Left kidney (tissue), 2 donors: ENCODE measurements around the gene RPL36. TPM values are rescaled to one million over a fixed set of nuclear protein-coding genes. Genes with fewer than 3 reads are reported as not detected.

Source experiments
- DNase-seq: peaks from one replicate; pipeline ENCODE4 v3.0.0-alpha.2; 2013
- polyA plus RNA-seq: library from polyadenylated mRNA; unstranded; fragments of 120-200 nt; gene quantifications from one replicate; pipeline ENCODE4 v1.2.1, GENCODE V29; 2013; ENCODE audit not compliant: insufficient read length

The RPL36 gene
- polyA plus RNA-seq, 1 donor, result 513 TPM

DNA sequence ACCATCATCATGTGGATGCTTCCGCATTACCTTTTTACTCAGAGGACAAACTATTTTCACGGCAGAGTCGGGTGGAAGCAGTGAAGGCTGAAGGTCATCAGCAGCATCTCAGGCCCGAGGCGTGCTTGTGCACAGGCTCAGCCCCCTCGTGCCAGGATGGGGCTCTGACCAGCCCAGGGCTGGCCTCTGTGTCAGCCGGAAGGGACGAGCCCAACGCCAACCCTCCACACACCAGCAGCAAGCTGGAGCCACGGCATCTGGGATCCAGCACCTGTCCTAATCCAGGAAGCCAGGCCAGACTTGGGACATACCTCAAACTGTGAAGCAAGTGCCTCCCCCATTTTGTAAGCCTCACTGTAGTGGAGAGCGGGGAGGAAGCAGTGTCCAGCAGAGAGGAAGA lies 20.9 kb upstream of the RPL36 start:
- no peak for DNase-seq

DNA sequence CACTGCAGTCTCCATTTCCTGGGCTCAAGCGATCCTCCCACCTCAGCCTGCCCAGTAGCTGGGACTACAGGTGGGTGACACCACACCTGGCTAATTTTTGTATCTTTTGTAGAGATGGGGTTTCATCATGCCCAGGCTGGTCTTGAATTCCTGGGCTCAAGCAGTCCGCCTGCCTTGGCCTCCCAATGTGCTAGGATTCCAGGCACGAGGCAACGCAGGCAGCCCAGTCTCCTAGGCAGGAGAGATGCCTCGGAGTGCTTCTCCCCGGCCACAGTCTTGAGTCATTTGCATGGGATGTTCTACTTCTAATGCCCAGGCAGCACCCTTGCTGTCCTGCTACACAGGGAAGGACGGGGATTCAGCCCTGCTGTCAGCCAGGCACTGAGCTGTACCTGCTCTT lies 18.5 kb upstream of the RPL36 start:
- no peak for DNase-seq

DNA sequence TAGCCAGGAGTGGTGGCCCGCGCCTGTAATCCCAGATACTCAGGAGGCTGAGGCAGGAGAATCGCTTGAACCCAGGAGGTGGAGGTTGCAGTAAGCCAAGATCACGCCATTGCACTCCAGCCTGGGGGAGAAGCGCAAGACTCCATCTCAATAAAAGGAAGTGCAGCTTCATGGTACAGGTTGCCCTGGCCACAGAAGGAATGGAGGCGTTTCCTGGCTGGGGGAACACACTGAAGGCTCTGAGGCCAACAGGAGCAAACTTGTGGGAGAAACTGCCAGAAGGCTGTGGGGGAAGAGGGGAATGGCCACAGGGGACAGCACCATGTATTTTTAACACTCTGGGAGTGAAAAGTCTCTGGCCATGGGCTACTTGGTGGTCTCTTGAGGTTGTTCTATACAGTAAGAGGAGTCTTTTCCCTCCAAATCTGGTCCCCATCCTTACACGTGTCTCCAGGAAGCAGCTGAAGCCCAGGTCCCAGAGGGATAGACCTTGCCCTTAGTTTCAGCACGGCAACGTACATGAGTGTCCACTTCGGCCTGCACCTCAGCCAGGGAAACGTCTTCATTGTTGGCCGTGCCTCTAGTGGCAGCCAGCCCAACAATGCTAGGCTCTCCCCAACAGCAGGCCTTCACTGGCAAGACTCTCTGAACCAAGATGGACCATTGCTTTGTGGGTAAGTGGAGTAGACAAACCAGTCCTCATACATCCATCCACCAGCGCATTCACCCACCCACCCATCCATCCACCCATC lies 17.2 kb upstream of the RPL36 start:
- no peak for DNase-seq

GRCh38 chr19:5673752-5674151 lies 16.3 kb upstream of the RPL36 start:
- no peak for DNase-seq

DNA sequence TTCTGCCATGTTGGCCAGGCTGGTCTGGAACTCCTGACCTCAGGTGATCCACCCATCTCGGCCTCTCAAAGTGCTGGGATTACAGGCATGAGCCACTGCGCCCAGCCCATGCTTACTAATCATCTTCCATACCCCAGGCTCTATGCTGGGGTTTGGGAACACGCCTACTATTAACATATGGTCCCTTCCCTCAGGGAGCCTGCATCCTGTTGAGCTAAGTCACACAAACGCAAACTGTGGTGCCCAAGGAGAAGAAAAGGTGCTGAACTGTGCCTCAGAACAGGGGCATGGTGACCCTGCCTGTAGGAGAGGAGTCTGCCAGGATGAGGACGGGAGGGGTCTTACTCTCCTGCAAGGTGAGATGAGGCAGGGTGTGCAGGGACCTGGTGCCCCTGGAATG lies 15.4 kb upstream of the RPL36 start:
- DNase-seq, result no peak

DNA sequence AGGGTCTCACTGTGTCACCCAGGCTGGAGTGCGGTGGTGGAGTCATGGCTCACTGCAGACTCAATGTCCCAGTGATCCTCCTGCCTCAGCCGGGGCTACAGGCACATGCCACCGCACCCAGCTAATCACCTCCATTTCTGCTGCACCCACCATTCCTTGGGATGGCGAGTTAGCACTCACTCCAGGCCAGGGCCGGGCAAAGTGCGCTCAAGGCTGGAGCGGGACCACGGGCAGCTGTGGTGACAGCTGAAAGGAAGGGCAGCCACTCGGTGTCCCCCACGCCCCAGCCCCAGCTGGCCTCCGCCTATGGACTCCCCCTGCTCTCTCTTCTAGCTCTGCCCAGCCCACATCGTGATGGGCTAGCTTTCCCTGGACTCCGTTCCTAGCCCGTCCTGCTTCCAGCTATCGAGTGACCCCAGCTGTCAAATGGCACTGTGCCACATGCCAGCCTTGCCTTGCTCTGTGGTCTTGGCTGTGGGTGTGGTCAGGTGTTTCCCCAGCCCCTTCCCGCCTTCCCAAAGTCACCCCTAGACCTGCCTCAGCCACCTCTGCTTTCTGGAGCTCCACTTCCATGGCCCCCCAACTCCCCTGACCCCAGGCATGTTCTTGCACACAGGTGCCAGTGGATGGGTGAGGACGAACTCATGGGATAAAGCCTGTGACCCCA lies 13.9 kb upstream of the RPL36 start:
- no peak for DNase-seq

GRCh38 chr19:5676772-5677105 lies 13.4 kb upstream of the RPL36 start:
- no peak for DNase-seq

- DNase-seq, result no peak
Observed at GRCh38 chr19:5677136-5677535, 13.0 kb upstream of the RPL36 start.

DNA sequence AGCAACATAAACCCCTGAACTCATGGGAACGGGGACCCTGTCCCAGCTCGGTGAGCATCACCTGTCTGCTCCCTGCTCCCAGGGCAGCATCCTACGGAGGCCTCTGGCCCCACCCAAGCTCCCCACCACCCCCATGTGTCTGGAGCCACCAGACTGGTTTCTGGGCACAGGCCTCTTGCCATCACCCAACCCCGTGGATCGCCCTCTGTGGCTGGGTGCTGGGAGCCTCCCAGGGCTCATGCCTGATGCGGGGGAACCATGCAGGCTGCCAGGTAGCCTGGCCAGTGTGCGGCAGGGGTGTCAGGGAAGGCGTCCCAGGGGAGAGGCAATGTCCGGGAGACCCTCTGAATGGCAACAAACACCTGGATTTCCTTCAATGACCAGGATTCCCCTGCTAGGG lies 12.5 kb upstream of the RPL36 start:
- no peak for DNase-seq

DNA sequence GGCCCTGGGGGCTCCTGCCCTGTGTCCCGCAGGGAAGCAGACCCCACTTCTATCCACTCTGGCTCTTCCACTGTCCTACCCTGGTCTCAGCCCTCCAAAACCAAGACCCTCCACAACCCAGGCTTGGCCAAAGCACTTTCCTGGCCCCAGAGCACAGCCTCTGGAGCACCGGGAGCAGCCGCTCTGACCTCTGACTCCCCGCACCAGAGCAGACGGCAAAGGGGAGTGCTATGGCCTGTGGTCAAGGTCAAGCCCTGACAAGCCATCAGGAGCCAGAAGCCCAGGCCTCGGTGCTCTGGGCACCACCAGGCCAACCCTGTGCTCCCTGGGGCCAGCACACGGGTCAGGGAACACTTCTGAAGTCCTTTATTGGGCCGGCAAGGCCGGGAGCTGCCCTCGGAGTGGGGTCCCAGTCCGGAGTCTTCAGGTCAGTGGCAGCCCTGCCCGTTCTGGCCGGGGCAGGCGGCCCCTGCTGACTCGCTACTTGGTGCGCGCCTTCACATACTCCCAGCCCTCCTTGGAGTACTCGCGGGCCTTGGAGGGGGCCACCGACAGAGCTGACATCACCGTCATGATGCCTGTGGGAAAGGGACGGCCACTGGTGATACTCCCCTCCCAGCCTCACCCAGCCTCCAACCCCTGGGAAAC lies 11.9 kb upstream of the RPL36 start:
- no peak for DNase-seq

DNA sequence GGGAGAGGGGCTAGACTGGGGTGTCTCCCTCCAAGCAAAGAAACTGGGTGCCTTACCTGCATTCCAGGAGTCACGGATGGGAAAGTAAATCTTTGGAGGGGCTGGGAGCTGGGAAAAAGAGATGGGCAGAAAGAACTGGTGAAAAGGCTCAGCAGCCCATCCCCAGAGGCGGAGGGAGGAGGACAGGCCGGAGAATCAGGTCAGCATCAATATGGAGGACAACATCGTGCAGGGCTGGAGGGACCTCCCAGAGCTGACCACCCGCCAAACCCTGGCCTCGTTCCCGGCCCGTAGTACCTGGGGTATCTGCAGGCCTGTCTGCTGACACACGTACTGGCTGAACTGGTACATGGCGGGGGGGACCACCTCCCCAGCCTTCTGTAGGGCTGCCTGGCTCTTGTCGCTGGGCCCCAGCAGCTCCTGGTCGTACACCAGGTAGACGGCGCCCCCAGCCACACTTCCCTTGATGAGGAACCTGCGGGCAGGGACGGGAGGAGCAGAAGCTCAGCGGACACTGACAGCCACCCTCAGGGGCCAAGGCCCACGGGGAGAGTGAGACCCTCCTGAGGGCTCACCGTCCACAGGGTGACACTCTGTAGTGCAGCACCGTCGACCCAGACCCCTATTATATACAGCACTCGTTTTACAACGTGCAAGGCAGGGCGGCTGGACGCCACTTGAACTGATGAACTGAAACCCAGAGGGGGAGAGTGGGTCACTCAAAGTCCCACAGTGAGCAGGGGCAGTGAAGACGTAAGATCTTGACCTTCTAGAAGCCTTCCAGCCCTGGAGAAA lies 10.6 kb upstream of the RPL36 start:
- no peak for DNase-seq

DNA sequence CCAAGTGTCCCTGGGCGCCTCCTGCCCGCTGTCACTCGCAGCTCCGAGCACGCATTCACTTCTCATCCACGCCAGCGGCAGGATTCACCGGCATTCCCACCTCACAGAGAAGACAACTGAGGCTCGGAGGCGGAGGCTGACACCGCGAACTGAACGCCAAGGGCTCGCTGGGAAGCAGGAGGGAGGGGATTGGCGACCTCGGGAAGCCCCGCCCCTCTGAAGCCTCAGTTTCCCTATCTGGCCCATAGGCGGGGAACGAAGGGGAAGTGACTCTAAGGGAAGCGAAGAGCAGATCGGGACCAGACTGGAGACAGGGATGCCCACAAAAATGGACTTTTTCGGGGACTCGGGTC lies 10.0 kb upstream of the RPL36 start:
- DNase-seq, result no peak

DNA sequence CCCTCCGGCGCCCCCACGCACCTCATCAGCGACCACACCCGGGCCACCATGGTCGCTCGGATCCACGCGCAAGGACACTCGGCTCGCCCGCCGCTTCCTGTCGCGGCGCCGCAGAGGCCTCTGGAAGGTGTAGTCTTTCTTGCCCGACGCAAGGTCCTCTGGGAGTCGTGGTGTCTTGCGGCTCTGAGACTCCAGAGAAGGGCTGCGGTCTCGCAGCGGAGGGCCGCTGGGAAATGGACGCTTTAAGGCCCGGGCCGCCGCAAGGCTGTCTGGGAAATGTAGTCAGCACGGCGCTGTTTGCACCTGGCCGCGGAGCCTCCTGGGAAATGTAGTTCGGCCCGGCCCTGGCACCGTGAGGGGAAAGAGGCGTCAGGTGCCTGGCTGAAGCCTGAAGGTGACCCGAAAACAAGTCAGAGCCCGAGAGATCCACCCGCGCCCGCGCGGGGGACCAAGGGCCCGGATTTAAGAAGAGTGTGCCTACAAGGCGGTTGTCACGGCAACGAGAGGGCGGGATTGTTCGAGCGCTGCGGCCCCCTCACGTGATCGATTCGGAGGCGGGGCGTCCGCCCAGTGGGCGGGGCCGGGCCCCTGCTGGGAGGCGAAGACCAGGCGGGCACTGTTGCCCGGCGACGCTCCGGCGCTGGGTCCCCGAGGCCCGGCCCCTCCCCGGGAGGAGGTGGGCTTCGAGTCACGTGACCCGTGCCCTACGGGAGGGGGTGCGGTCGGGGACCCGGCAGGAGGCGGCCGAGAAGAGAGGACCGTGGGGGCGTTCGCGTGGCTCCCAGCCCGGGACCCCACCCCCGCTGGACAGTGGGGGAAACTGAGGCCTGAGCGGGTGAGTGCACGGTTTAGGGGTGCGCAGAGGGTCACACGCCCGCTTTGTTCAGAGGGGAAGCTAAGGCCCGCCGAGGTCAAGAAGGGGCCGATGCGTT lies 9.4 kb upstream of the RPL36 start, which contains the start of the genes HSD11B1L and MICOS13:
HSD11B1L (plus strand) TSS at position 591 of the 932 bp plus-strand sequence. CDS start 3,806 bp downstream, outside the sequence.
MICOS13 (minus strand) TSS at position 80 of the 932 bp plus-strand sequence; CDS start at position 50, 30 bp downstream.
- DNase-seq, result peak; percentile 98

DNA sequence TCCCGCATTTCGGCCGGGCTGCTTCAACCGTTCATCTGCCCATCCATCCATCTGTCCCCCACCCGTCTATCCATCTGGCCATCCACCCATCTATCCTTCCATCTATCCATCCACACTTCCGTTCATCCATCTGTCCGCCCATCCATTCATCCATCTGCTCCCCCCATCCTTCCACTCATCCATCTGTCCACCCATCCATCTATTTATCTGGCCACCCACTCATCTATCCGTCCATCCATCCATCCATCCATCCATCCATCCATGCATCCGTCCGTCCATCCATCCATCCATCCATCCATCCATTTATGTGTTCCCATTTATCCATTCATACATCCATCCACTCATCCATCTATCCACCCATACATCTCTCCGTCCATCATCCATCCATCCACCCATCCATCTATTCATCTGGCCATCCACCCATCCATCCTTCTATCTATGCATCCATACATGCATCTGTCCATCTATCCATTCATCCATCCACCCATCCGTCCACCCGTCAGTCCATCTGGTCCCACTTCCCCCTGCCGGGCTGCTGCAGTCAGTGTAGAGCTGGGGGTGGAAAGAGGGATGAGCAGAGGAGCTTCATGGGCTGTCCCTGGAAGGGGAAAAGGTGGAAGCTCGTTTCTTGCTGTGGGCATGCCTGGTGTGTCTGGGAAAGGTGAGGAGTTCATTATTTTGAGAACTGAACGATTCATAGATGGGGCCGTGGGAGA lies 8.5 kb upstream of the RPL36 start:
- no peak for DNase-seq

DNA sequence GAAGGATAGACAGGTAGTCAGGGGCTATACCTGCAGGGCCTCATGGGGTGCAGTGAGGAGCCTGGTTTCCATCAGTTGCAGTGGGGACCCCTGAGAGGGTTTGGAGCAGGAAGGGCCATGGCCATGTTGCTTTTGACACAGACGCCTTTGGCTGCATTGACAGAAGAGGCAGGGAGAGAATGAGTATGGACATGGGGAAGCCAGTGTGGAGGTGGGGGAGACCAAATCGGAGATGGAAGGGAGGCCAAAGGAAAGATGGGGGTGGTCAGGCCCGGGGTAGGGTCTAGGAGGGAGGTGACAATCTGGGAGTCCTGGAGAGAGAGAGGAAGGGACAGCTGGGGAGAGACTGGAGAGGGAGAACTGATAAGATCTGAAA lies 8.0 kb upstream of the RPL36 start:
- no peak for DNase-seq

- DNase-seq, result no peak
Observed at GRCh38 chr19:5683177-5683886, 6.8 kb upstream of the RPL36 start.

DNA sequence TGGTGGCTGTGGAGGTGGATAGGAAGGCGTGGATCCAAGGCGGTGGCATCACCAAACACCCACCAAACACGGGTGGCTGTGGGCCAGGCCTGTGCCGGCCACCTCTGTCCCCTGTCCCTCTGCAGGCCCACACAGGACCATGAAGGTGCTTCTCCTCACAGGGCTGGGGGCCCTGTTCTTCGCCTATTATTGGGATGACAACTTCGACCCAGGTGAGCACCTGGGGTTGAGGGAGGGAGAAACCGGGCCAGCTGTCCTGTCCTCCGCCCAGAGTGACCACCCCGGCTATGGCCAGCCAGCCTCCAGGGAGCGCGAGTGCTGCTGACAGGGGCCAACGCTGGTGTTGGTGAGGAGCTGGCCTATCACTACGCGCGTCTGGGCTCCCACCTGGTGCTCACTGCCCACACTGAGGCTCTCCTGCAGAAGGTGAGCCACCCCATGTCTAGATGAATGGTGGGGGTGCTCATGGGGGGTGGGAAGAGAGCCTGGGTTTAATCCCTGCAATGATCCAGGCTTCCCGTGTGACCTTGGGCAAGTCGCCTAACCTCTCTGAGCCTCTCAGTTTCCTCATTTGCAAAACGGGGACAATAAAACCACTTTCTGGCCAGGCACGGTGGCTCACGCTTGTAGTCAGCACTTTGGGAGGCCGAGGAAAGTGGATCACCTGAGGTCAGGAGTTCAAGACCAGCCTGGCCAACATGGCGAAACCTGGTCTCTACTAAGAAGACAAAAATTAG lies 5.2 kb upstream of the RPL36 start:
- DNase-seq, result no peak

DNA sequence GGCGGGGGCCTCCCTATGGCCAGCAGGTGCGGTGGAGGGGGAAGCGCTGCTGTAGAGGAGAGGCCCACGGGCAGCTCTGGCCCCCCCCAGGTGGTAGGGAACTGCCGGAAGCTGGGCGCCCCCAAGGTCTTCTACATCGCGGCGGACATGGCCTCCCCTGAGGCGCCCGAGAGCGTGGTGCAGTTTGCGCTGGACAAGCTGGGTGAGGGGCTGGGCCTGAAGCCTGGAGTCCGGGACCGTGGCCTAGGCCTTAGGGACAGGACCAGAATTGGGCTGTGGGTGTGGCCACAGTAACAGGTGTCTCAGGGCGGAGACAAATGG lies 3.8 kb upstream of the RPL36 start:
- DNase-seq, result no peak

DNA sequence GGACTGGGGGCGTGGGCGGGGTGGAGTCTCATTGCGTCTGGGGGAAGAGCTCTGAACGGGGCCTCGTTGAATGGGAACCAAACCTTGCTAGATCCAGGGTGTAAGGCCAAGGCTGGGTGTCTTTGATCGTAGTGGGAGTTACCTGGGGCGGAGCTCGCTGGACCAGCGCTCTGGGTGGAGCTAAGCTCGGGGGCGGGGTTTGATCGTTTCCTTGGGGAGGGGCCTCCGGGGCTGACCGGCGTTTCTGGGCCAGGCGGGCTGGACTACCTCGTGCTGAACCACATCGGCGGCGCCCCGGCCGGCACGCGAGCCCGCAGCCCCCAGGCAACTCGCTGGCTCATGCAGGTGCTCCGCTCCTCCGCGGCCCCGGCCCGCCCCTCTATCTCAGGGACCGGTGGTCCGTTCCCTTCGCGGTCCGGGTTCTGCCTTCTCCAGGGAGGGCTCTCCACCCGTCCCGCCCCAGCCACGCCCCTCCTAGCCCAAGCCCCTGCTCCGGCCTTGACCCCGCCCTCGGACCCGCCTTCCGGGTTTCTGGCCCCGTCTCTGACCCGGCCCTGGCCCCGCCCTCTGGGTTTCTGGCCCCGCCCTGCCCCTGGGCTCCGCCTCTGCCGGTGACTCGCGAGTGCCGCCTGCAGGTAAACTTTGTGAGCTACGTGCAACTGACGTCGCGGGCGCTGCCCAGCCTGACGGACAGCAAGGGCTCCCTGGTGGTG lies 3.3 kb upstream of the RPL36 start:
- DNase-seq, result peak; percentile 89
